DMS79 (cell line): ENCODE measurements around the gene TSKU.
"Not testable (repeated sequence)": the region's sequence is repeated elsewhere in the genome, so short reads cannot be mapped to it uniquely, and the experiment has no call there.

Experiments
- DNase-seq: peaks from one replicate; lab custom pipeline; 2025; lab: John Stamatoyannopoulos, UW

The TSKU gene

DNA sequence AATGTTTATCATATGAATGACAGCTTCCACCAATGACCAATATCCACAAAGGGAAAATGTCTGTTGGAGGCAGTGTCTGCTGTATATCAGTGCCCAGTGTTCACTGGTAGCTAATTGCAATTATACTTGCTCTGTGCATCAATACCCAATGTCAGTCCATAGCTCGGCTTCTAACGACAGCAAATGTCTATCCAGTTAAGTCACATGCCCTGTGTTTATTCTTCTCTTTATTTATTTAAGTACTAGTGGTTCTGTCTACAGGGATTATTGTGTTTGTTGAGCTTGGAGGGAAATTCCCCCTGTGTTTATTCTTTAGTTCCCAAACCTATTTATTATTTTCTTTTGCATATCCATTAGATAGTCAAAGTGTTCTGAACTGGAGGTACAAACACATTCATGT lies 18.6 kb downstream of the TSKU start:
- DNase-seq = no peak

DNA sequence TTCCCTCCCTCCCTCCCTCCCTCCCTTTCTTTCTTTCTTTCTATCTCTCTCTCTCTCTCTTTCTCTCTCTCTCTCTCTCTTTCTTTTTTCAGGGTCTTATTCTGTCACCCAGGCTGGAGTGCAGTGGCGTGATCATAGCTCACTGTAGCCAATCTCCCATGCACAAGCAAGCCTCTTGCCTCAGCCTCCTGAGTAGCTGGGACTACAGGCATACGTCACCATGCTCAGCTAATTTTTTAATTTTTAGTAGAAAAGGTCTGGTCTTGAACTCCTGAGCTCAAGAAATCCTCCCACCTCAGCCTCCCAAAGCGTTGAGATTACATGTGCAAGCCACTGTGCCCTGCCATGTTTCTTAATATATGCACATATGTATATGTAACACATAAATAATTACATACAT lies 19.0 kb downstream of the TSKU start:
- DNase-seq = no peak

DNA sequence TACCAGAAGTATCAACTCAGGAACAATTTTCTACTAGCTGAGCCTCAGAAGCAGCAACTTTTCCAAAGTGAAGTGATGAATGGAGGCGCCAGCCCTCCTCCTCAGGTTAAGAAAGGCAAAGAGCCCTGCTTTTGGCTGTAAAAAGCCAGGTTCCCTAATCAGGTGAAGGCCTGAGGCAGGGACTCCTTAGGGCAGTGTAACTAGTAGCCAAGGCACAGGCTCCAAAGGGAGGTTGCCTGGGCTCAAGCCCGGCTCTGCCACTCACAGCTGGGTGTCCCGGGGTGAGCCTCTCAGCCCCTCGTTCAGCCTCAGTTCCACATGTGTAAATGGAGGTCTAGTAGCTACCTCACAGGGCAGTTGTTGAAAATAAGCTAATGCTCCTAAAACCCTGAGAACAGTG lies 19.5 kb downstream of the TSKU start:
- DNase-seq = no peak

DNA sequence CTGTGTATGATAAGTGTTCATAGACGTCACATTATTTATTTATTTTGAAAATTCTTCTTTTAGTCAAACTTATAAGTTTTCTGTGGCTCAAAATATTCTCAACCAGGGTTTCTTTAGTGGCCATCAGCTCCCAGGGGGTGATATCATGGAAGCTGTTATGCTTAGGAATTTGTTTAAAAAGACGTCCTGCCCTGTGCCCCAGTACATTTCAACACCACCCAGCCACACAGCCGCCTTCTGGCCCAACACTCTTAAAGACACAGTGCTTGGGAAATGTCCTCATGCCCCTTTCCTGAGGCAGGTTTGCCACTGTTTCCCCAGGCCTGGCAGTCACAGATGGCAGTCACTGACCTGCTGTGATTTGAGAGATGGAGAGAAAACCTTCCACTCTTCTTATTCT lies 19.9 kb downstream of the TSKU start:
- no peak for DNase-seq

DNA sequence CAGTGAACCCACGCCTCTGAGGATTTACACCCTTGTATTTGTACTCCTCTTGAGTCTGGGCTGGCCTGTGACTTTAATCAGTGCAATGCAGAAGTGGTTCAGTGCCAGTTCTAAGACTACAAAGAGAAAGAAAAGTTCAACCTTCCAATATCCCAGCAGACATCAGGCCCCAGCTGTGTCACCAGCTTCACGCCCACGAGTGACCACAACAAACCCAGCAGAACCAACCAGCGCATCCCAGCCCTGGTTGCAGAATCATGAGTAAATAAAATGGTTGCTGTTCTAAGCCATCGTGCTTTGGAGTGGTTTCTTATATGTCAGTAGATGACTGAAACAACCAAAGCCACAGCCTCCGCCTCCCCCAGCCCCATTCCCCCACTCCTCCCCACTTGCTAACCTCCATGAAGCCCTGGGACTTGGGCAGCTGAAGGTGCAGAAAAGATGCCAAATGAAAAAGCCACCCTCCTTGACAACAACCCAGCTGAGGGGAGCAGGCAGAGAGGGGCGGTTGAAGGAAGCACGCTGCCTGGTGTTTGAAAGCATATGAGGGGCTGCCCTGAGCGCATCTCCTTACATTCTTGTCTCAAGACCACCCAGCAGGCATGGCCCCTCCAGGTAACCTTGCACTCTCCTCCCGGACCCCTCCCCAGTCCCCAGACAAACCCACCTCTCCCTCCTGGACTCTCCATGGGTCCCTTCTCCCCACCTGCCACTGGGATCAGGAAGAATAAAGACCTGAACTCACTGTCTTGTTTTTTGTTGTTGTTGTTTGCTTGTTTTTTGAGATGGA lies 20.9 kb downstream of the TSKU start:
- DNase-seq = no peak

DNA sequence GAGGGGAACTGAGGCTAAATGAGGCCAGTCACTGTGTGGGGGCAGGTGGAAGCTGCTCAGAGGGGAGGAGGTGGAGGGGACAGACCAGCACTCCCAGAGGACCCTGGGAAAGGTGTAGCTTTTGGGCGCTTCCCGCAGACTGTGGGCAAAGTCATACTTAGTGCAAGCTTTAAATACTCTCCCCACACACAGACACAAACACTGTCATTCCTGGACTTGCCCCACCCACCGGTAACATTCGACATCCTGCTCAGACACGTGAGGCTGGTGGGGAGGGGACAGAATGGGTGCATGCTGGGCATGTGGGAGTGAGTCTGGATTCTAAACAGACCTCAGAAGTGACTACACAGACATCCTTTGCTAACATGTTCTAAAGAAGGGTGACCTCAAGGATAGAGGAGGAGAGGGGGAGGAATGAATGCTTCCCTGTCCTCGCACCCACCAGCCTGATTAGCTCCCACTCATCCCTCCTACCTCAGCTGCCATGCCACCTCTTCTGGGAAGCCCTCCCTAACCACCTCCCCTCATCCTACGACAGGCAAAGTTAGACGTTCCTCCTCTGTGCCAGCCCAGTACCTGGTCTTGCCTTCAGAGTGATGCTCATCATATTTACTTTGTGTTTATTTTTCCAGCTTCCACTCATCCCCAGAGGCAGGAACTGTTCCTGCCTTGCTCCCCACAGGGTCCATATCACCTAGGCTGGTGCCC lies 22.2 kb downstream of the TSKU start:
- no peak for DNase-seq

DNA sequence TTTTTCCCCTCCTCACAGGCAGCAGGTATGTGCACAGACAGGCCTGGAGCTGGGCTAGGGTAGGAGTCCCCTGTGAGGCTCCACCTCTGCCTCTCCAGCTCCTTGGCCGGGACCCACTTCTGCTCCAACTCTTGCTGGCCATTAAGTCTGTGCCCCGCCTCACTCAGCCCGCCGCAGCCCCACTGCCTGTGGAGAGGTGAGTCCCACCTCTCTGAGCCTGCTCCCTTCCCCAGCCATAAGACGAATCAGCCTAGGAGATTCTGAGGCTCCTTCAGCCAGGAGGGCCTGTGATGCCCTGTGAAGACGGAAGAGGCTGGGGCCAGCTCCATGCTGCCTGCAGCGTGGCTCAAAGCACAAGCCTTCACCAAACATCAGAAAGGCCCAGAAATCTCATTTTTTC lies 23.0 kb downstream of the TSKU start:
- DNase-seq = no peak

DNA sequence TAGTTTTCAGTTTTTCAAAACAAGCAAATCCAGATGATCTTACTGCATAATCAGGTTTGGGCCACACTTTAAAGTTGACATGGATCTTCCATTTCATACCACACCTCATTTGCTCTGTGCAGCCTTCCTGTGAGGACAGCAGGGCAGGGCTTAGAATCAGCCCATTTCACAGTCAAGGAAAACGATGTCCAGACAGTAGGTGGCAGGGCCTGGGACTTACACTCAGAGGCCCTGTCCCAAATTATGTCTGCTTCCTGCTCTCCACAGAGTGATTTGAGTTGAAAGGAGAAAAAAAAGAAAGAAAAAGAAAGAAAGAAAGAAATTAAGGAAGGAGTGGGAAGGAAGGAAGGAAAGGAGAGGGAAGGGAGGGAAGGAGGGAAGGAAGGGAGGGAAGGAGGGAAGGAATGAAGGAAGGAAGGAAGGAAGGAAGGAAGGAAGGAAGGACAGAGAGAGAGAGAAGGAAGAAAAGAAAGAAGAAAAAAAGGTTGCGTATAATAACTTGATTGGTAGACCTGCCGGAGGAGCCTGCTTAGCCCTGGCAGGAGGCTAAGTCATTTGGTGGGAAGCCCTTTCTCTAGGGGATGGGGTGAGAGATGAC lies 23.6 kb downstream of the TSKU start:
- no peak for DNase-seq

DNA sequence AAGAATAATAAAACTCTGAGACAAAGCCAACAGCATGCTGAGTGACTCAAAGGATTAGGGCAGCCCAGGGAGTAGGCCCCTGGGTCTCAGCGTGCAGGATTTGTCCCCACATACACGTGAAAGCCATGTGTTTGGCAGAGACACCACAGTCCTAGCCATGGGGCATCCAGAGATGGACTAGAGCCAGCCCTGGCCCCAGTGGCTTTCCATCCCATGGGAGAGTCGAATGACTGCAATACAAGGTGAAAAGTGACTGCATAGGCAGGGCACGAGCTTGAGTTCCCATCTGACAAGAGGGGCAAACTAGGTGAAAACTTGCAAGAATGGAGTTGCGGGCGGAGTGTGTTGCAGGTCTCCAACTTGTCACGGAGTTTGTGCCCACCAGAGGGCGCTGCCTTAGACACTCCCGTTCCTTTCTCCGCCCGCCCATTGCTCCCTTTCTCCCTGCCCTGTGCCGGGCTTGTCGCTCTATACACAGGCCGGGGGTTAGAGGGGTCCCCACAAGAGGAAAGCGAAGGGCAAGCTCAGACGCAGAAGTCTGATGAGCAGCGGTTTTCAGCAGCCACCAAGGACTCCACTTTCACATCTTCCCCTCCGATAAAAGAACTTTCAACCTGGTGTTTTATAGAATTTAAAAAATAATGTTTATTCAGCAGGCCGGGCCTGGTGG lies 24.2 kb downstream of the TSKU start:
- no peak for DNase-seq

DNA sequence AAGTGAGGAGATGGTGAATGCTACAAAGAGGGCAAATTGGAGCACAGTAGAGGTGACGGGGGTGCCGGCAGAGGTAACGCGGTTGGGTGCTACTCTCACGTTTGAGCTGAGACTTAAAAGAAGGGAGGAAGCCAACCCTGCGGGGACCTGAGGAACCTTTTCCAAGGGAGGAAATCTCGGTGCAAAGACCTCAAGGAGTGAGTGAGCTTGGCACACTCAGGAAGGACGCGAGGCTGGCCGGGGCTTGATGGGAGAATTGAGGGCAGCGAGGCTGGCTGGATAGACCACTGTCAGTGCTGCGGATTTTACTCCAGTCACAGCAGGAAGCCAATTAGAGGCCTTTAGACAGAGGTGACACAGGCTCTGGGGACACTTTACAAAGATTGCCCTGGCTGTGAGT lies 25.0 kb downstream of the TSKU start:
- no peak for DNase-seq

DNA sequence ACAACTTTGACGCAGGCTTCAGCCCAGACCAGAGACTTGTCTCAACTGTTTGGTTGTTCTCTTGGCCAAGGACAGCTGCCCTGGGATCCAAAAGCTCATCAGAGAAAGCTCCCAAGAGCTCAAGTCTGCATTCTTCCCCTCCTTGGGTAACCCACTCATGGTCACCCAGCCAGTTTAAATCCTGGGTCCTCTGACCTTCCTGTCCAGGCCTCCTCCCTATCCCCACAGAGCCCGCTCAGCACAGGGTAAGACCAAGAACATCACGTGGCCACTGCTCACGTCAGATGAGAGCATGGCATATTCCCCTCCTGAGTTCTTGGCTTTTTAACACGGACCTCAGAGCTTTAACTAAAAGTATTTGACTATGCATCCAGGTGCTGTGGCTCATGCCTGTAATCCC lies 25.8 kb downstream of the TSKU start:
- no peak for DNase-seq

DNA sequence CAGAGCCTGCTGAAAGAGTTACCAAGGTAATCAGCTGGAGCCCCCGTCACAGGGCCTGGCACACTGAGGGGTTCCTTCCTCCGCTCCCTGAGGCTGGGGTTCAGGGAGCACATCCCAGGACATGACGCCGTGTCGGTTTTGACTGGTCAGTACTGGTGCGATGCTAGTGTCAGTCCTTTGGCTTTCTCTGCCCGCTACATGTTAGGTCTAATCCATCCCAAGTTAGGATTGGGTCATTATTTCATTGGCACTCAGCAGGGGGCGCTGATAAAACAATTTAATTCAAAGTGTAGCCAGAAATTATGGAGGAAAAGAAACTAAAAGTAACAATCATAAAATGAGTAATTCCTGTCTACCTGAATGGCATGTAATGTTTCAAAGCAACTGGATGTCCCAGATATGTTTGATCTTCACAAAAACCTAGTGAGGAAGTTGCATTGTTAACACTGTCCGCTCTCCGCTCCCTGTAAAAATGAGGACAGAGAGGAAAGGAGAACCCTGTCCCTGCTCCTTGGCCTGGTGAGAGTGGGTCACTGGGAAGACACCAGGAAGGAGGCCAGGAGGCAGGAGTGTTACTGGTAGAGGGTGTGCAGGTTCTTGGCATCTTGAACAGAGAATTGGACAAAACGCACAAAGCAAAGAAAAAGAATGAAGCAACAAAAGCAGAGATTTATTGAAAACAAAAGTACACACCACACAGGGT lies 27.1 kb downstream of the TSKU start:
- no peak for DNase-seq

DNA sequence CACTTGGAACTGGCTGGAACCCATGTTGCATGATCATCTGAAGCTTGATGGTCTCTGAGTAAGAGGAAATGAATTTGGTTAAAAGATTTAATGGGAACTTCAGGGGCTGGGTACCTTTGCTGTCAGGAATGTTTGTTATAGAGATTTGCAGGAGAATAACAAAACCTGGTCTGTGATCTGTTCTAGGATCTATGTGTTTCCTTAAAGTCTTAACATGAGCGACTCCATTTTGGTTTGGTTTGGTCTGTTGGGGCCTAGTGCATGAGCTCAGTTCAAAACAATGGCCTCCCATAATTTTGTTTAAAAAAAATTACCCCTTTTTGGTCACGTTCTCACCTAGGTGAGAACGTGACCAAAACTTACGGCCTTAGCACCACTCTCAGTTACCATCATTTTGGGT lies 28.1 kb downstream of the TSKU start:
- no peak for DNase-seq

DNA sequence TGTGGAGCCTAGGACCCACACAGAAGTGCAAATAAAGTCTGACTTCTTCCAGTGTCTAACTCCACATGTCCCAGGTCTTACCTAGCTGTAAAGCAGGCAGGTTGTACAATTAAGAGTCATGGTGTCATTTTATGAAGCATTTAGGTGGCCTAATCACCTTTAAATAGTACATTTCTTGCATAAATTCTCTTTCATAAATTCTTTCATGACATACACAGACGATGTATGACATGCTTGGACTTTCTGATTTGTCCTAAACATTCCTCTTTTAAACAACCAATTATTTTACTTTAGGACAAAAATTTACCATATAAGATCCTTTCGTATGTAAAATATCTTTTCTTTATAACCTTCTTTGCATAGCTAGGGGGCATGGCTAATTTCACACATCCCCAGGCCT lies 31.3 kb downstream of the TSKU start:
- DNase-seq = no peak

DNA sequence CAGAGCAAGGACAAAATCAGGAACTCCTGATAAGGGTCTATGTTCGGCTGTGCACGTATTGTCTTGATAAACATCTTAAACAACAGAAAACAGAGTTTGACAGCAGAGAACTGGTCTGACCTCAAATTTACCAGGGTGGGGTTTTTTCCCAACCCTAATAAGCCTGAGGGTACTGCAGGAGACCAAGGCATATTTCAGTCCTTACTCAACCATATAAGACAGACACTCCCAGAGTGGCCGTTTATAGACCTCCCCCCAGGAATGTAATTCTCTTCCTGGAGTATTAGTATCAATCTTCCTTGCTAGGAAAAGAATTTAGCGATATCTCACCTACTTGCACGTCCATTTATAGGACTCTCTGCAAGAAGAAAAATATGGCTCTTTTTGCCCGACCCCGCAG lies 32.5 kb downstream of the TSKU start:
- not testable (repeated sequence) for DNase-seq

DNA sequence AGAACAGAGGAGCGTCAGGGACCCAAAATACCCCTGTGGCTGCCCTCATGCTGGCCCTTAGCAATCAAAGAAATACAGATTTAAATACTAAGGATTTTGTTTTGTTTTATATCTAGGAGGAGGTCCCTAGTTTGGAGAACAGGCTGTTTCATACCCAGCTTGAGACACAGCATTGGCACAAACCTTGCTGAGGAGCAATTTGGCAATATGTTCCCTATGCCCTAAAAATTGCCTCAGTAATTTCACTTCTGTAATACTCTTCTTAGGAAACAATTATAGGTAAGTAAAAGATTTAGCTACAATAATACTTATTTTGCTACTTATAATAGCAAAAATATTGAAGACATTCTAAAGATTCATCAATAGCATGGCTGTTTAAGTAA lies 37.0 kb downstream of the TSKU start:
- DNase-seq = no peak

DNA sequence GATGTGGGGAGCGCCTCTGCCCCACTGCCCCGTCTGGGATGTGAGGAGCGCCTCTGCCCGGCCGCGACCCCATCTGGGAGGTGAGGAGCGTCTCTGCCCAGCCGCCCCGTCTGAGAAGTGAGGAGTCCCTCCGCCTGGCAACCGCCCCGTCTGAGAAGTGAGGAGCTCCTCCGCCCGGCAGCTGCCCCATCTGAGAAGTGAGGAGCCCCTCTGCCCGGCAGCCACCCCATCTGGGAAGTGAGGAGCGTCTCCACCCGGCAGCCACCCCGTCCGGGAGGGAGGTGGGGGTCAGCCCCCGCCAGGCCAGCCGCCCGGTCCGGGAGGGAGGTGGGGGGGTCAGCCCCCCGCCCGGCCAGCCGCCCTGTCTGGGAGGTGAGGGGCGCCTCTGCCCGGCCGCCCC lies 38.2 kb downstream of the TSKU start:
- not testable (repeated sequence) for DNase-seq

DNA sequence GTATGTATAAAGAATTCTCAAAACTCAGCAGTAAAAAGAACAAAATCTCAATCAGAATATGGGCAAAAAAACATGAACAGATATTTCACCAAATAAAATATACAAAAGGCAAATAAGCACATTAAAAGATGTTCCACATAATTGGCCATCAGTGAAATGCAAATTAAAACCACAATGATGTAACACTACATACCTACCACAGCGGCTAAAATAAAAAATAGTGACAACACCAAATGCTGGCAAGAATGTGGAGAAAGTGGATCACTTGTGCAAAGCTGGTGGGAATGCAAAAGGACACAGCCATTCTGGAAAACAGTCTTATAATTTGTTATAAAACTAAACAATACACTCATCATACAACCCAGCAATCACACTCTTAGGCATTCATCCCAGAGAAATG lies 39.2 kb downstream of the TSKU start:
- DNase-seq = no peak

DNA sequence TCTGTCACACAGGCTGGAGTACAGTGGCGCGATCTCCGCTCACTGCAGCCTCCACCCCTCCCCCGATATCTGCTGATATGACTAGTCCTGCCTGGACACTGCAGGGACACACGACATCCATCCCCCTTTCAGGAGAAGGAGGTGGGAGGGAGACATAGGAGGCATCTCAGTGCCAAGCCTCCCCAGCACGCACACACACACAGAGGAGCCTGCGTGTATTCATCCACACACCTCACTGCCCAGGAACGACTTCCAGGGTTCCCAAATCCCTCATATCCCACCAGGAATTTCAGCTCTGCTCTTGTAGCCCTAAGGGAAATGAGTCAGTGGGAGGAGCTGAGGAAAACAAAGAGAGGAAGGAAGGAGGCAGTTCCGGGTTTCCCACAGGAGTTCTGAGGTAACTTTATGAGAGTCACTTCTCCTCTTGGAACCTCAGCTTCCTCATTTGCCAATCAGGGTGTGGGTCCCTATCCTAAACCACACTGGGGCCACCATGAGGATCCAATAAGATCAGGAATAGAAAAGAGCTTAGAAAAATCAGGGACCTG lies 40.4 kb downstream of the TSKU start:
- DNase-seq = no peak

DNA sequence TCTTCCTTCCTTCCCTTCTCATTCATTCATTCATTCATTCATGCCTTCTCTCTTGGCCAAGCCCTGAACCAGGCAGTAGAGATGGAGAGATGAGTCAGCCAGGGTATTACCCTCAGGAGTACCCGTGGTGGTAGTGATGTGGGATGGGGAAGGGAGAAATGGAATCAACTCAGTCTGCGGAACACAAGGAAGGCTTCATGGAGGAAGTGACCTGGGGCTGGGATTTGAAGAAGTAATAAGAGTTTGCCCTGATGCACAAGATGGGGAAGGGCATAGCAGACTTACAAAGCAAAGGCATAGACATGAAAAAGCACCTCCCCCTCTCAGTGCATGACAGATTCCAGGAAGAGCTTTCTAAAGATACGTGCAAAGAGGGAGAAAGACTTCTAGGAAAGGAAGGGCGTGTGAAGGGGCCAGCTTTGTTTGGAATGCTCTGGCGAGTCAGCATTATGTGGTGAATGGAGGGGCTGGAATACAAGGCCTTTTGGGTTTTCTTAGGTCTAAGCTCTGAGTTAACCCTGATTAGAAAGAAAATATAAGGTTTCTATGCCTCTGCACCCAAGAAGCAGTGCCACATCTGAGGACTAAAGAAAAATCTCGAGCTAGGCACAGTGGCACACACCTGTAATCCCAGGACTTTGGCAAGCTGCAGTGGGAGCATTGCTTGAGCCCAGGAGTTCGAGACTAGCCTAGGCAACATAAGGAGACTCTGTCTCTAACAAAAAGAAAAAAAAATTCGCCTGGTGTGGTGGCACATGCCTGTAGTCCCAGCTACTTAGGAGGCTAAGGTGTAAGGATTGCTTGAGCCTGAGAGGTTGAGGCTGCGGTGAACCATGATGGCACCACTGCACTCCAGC lies 41.2 kb downstream of the TSKU start:
- DNase-seq = no peak
